ENCODE data around the gene SSX2IP.

GRCh38 chr1:84635429-84635828, 54.8 kb downstream of the SSX2IP start:
- TF ChIP-seq RXRA (IDR thresholded peaks at IDR 0.05) (no peak), CTCF (IDR thresholded peaks at IDR 0.05; ENCODE audit: low read depth, low read length, missing input control) (no peak), YY1 (IDR thresholded peaks at IDR 0.05) (no peak)

Data from liver (tissue), 3 donors.